Fibroblast of lung (primary cell): ENCODE results near the gene RHOT2. TPM values are rescaled to one million over a fixed set of nuclear protein-coding genes. Genes with fewer than 3 reads are reported as not detected.

ENCODE experiments used
- DNase-seq, 2 donors: peaks; one replicate each; pipeline versions ENCODE4 v3.0.0 to v3.0.0-alpha.2; 2010; ENCODE audit warnings: low read depth in 2 of 2
- H2AFZ ChIP-seq: 2 replicates; pipeline ENCODE4 v1.5.1; 2012; ENCODE audit warnings: low read length, control low read depth, inconsistent platforms
- H3K27ac ChIP-seq: 2 replicates; pipeline ENCODE4 v1.5.1; 2011; ENCODE audit warnings: low read length, control low read depth; ENCODE audit not compliant: insufficient read depth
- H3K27me3 ChIP-seq: 2 replicates; pipeline ENCODE4 v1.5.1; 2011; ENCODE audit warnings: mild to moderate bottlenecking, low read length; ENCODE audit not compliant: control insufficient read depth, insufficient read depth
- H3K36me3 ChIP-seq: 2 replicates; pipeline ENCODE4 v1.5.1; 2011; ENCODE audit warnings: low read length; ENCODE audit not compliant: control insufficient read depth, insufficient read depth
- H3K4me1 ChIP-seq: 2 replicates; pipeline ENCODE4 v1.5.1; 2011; ENCODE audit warnings: low read length; ENCODE audit not compliant: control insufficient read depth, insufficient read depth; ENCODE audit errors: extremely low read depth
- H3K4me2 ChIP-seq: 2 replicates; pipeline ENCODE4 v1.5.1; 2011; ENCODE audit warnings: low read length, control low read depth; ENCODE audit not compliant: insufficient read depth; ENCODE audit errors: extremely low read depth
- H3K4me3 ChIP-seq, 4 experiments: fragments of 200-600 bp in 1 of 4; sonication (generic) in 1 of 4; replicated peaks in 1 of 4; 2 replicates each; pipeline ENCODE4 v1.5.1; 2011 to 2016; ENCODE audit warnings: low read length in 4 of 4, low read depth in 3 of 4, mild to moderate bottlenecking in 3 of 4, control low read depth in 2 of 4, inconsistent platforms in 1 of 4, mixed read lengths in 1 of 4; ENCODE audit not compliant: insufficient read depth in 1 of 4; ENCODE audit errors: control extremely low read depth in 1 of 4
- H3K79me2 ChIP-seq: 2 replicates; pipeline ENCODE4 v1.5.1; 2012; ENCODE audit warnings: mild to moderate bottlenecking, low read length, inconsistent platforms; ENCODE audit not compliant: control insufficient read depth, insufficient read depth
- H3K9ac ChIP-seq: 2 replicates; pipeline ENCODE4 v1.5.1; 2011; ENCODE audit warnings: mild to moderate bottlenecking, low read length, control low read depth; ENCODE audit not compliant: insufficient read depth
- H3K9me3 ChIP-seq: 2 replicates; pipeline ENCODE4 v1.5.1; 2012; ENCODE audit warnings: low read depth, low read length; ENCODE audit not compliant: control insufficient read depth, insufficient read depth
- H4K20me1 ChIP-seq: 2 replicates; pipeline ENCODE4 v1.5.1; 2011; ENCODE audit warnings: low read length; ENCODE audit not compliant: control insufficient read depth, insufficient read depth; ENCODE audit errors: extremely low read depth
- CTCF ChIP-seq, 2 donors: IDR thresholded peaks in 1 of 2; conservative IDR thresholded peaks in 1 of 2; 1 replicate in 1 of 2; 2 replicates in 1 of 2; pipeline ENCODE4 v1.5.1; 2011 to 2012; ENCODE audit warnings: low read length in 2 of 2, control low read depth in 1 of 2, inconsistent platforms in 1 of 2, low read depth in 1 of 2, mild to moderate bottlenecking in 1 of 2
- EZH2 ChIP-seq: IDR thresholded peaks from 2 replicates; pipeline ENCODE4 v1.5.1; 2012; ENCODE audit warnings: low read length, control low read depth, mild to moderate bottlenecking; ENCODE audit errors: missing control alignments
- polyA plus RNA-seq, 2 donors: library from polyadenylated mRNA; depleted of rRNA in 1 of 2; stranded (reverse) in 1 of 2; unstranded in 1 of 2; fragments of >200 nt; gene quantifications; 2 replicates each; pipeline ENCODE4 v1.2.1, GENCODE V29; 2011 to 2012; ENCODE audit warnings: missing spikeins in 1 of 2
- total RNA-seq: library from RNA; depleted of rRNA; stranded (reverse); fragments of >200 nt; gene quantifications from 2 replicates; pipeline ENCODE4 v1.2.1, GENCODE V29; 2014

The RHOT2 gene
- total and polyA plus RNA-seq, 2 donors (not counting 1 experiment from before 2014, with no cell fraction given) = 29.6 to 35.4 TPM

DNA sequence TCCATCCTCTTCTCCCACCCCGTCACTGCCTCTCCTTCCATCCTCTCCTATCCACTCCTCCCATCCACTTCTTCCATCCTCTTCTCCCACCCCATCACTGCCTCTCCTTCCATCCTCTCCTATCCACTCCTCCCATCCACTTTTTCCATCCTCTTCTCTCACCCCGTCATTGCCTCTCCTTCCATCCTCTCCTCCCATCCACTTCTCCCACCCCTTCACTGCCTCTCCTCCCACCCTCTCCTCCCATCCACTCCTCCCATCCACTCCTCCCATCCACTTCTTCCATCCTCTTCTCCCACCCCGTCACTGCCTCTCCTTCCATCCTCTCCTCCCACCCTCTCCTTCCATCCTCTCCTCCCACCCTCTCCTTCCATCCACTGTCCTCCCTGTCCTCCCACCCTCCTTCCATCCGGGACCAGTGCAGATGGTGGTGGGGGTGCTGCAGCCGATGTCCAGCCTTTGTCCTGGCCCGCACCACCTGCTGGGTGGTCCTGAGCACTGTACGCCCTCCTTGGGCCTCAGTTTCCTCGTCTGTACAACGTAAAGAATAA is 36.0 kb upstream of the RHOT2 start:
- H3K9me3 ChIP-seq = no peaks in the 10 kb centered on the region
- no peaks in the 10 kb centered on the region for H3K4me1 ChIP-seq
- peaks cover 15% of the 10 kb centered on the region for H3K36me3 ChIP-seq
- H3K27me3 ChIP-seq = no peaks in the 10 kb centered on the region
- no peak for DNase-seq
- H3K4me2 ChIP-seq = no peak overlapping the region
- H3K4me3 ChIP-seq = no peak overlapping the region
- H3K79me2 ChIP-seq = peaks cover 4% of the 10 kb centered on the region
- no peak overlapping the region for H3K27ac ChIP-seq
- H4K20me1 ChIP-seq = no peaks in the 10 kb centered on the region
- no peak for TF ChIP-seq EZH2
- TF ChIP-seq CTCF (conservative IDR thresholded peaks at IDR 0.05 in 1 of 2, IDR thresholded peaks at IDR 0.05 in 1 of 2; ENCODE audit: low read depth in 1 of 2, low read length in 2 of 2) = no peak
- H3K9ac ChIP-seq = no peak overlapping the region
- H2AFZ ChIP-seq = no peak overlapping the region

DNA sequence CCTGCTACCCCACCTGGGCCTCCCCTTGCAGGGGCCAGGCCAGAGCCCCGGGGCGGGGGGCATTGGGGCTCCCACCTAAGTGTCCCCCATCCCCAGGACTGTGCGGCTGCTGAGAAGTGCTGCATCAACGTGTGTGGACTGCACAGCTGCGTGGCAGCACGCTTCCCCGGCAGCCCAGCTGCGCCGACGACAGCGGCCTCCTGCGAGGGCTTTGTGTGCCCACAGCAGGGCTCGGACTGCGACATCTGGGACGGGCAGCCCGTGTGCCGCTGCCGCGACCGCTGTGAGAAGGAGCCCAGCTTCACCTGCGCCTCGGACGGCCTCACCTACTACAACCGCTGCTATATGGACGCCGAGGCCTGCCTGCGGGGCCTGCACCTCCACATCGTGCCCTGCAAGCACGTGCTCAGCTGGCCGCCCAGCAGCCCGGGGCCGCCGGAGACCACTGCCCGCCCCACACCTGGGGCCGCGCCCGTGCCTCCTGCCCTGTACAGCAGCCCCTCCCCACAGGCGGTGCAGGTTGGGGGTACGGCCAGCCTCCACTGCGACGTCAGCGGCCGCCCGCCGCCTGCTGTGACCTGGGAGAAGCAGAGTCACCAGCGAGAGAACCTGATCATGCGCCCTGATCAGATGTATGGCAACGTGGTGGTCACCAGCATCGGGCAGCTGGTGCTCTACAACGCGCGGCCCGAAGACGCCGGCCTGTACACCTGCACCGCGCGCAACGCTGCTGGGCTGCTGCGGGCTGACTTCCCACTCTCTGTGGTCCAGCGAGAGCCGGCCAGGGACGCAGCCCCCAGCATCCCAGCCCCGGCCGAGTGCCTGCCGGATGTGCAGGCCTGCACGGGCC is 35.2 kb upstream of the RHOT2 start:
- peaks cover 4% of the 10 kb centered on the region for H3K79me2 ChIP-seq
- no peaks in the 10 kb centered on the region for H3K4me1 ChIP-seq
- peaks cover 15% of the 10 kb centered on the region for H3K36me3 ChIP-seq
- DNase-seq = no peak
- TF ChIP-seq EZH2 (no peak), CTCF (conservative IDR thresholded peaks at IDR 0.05 in 1 of 2, IDR thresholded peaks at IDR 0.05 in 1 of 2; ENCODE audit: low read depth in 1 of 2, low read length in 2 of 2) (no peak)
- no peak overlapping the region for H3K27ac ChIP-seq
- no peak overlapping the region for H3K4me2 ChIP-seq
- H3K27me3 ChIP-seq = no peaks in the 10 kb centered on the region
- H3K9ac ChIP-seq = no peak overlapping the region
- H3K9me3 ChIP-seq = no peaks in the 10 kb centered on the region
- H3K4me3 ChIP-seq = no peak overlapping the region
- H4K20me1 ChIP-seq = no peaks in the 10 kb centered on the region
- no peak overlapping the region for H2AFZ ChIP-seq

DNA sequence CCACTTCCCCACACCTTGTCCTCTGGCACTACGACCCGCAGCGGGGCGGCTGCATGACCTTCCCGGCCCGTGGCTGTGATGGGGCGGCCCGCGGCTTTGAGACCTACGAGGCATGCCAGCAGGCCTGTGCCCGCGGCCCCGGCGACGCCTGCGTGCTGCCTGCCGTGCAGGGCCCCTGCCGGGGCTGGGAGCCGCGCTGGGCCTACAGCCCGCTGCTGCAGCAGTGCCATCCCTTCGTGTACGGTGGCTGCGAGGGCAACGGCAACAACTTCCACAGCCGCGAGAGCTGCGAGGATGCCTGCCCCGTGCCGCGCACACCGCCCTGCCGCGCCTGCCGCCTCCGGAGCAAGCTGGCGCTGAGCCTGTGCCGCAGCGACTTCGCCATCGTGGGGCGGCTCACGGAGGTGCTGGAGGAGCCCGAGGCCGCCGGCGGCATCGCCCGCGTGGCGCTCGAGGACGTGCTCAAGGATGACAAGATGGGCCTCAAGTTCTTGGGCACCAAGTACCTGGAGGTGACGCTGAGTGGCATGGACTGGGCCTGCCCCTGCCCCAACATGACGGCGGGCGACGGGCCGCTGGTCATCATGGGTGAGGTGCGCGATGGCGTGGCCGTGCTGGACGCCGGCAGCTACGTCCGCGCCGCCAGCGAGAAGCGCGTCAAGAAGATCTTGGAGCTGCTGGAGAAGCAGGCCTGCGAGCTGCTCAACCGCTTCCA is 34.4 kb upstream of the RHOT2 start:
- no peak overlapping the region for H2AFZ ChIP-seq
- H3K4me2 ChIP-seq = no peak overlapping the region
- H3K9ac ChIP-seq = no peak overlapping the region
- H3K27me3 ChIP-seq = no peaks in the 10 kb centered on the region
- peaks cover 4% of the 10 kb centered on the region for H3K79me2 ChIP-seq
- H3K9me3 ChIP-seq = no peaks in the 10 kb centered on the region
- H4K20me1 ChIP-seq = no peaks in the 10 kb centered on the region
- no peaks in the 10 kb centered on the region for H3K4me1 ChIP-seq
- no peak overlapping the region for H3K4me3 ChIP-seq
- H3K36me3 ChIP-seq = peaks cover 15% of the 10 kb centered on the region
- no peak for DNase-seq
- TF ChIP-seq CTCF (conservative IDR thresholded peaks at IDR 0.05 in 1 of 2, IDR thresholded peaks at IDR 0.05 in 1 of 2; ENCODE audit: low read depth in 1 of 2, low read length in 2 of 2) (no peak), EZH2 (no peak)
- no peak overlapping the region for H3K27ac ChIP-seq
